Mesenchymal stem cell (in vitro differentiated cells and primary cell): ENCODE data around the gene GOLIM4.

Experiments
- DNase-seq: peaks from one replicate; pipeline ENCODE4 v3.0.0-alpha.2; 2013
- H2AFZ ChIP-seq: one replicate; pipeline ENCODE4 v1.6.1; 2013; ENCODE audit warnings: low read depth, mild to moderate bottlenecking, control low read depth, inconsistent platforms, low read length, moderate library complexity
- H2AK5ac ChIP-seq: 2 replicates; pipeline ENCODE4 v1.6.1; 2013; ENCODE audit warnings: low read length, moderate library complexity, mild to moderate bottlenecking, inconsistent platforms; ENCODE audit not compliant: severe bottlenecking
- H2BK120ac ChIP-seq: one replicate; pipeline ENCODE4 v1.6.1; 2013; ENCODE audit warnings: low read depth, mild to moderate bottlenecking, inconsistent platforms, low read length, moderate library complexity
- H2BK12ac ChIP-seq, 2 experiments: one replicate each; pipeline ENCODE4 v1.6.1; 2013; ENCODE audit warnings: inconsistent platforms in 2 of 2, low read length in 2 of 2, mild to moderate bottlenecking in 2 of 2, moderate library complexity in 2 of 2, control low read depth in 1 of 2
- H2BK15ac ChIP-seq: one replicate; pipeline ENCODE4 v1.6.1; 2013; ENCODE audit warnings: mild to moderate bottlenecking, low read depth, inconsistent platforms; ENCODE audit not compliant: poor library complexity, severe bottlenecking
- H2BK5ac ChIP-seq: 2 replicates; pipeline ENCODE4 v1.6.1; 2013; ENCODE audit warnings: low read depth, mild to moderate bottlenecking, low read length, control low read depth, inconsistent platforms; ENCODE audit not compliant: poor library complexity, severe bottlenecking
- H3K14ac ChIP-seq, 2 experiments: one replicate each; pipeline ENCODE4 v1.6.1; 2013; ENCODE audit warnings: inconsistent platforms in 2 of 2, low read length in 2 of 2, control low read depth in 1 of 2, mild to moderate bottlenecking in 1 of 2, moderate library complexity in 1 of 2
- H3K18ac ChIP-seq, 2 experiments: one replicate each; pipeline ENCODE4 v1.6.1; 2013; ENCODE audit warnings: inconsistent platforms in 2 of 2, low read length in 2 of 2, control low read depth in 1 of 2, low read depth in 1 of 2, mild to moderate bottlenecking in 1 of 2
- H3K23ac ChIP-seq, 2 experiments: one replicate each; pipeline ENCODE4 v1.6.1; 2013; ENCODE audit warnings: inconsistent platforms in 2 of 2, low read length in 2 of 2, mild to moderate bottlenecking in 2 of 2, moderate library complexity in 2 of 2, control low read depth in 1 of 2
- H3K27ac ChIP-seq: 2 replicates; pipeline ENCODE4 v1.5.1; 2013; ENCODE audit warnings: mild to moderate bottlenecking, moderate library complexity, low read length, control low read depth, inconsistent platforms; ENCODE audit not compliant: poor library complexity, severe bottlenecking
- H3K27me3 ChIP-seq, 2 experiments: 2 replicates each; pipeline versions ENCODE4 v1.6.1 to v1.7.0; 2013; ENCODE audit warnings: low read length in 2 of 2, mild to moderate bottlenecking in 2 of 2, moderate library complexity in 2 of 2, control low read depth in 1 of 2, inconsistent platforms in 1 of 2; ENCODE audit not compliant: control insufficient read depth in 1 of 2, insufficient read depth in 1 of 2
- H3K36me3 ChIP-seq, 2 experiments: 2 replicates each; pipeline versions ENCODE4 v1.6.1 to v1.7.0; 2013; ENCODE audit warnings: low read length in 2 of 2, control low read depth in 1 of 2, inconsistent platforms in 1 of 2, low read depth in 1 of 2, mild to moderate bottlenecking in 1 of 2; ENCODE audit not compliant: insufficient read depth in 2 of 2, control insufficient read depth in 1 of 2
- H3K4ac ChIP-seq, 2 experiments: one replicate each; pipeline ENCODE4 v1.6.1; 2013; ENCODE audit warnings: inconsistent platforms in 2 of 2, low read length in 2 of 2, mild to moderate bottlenecking in 2 of 2, moderate library complexity in 2 of 2, control low read depth in 1 of 2, low read depth in 1 of 2
- H3K4me1 ChIP-seq: 2 replicates; pipeline ENCODE4 v1.6.1; 2013; ENCODE audit warnings: low read depth, low read length, control low read depth; ENCODE audit not compliant: control insufficient read depth, insufficient read depth
- H3K4me2 ChIP-seq: 2 replicates; pipeline ENCODE4 v1.6.1; 2013; ENCODE audit warnings: low read length, mild to moderate bottlenecking, inconsistent platforms; ENCODE audit not compliant: poor library complexity, severe bottlenecking
- H3K4me3 ChIP-seq, 2 experiments: 2 replicates each; pipeline versions ENCODE4 v1.5.1 to v1.7.0; 2013; ENCODE audit warnings: low read length in 2 of 2, mild to moderate bottlenecking in 2 of 2, control low read depth in 1 of 2, low read depth in 1 of 2; ENCODE audit not compliant: insufficient read depth in 1 of 2
- H3K79me1 ChIP-seq: replicated peaks from 2 replicates; pipeline ENCODE4 v1.6.1; 2013; ENCODE audit warnings: mild to moderate bottlenecking, control low read depth, low read length, inconsistent platforms; ENCODE audit not compliant: poor library complexity, severe bottlenecking
- H3K9ac ChIP-seq: 2 replicates; pipeline ENCODE4 v1.7.0; 2013; ENCODE audit warnings: mild to moderate bottlenecking, low read length, moderate library complexity
- H3K9me3 ChIP-seq: 2 replicates; pipeline ENCODE4 v1.7.0; 2013; ENCODE audit warnings: mild to moderate bottlenecking, low read length; ENCODE audit not compliant: control insufficient read depth
- H4K8ac ChIP-seq: one replicate; pipeline ENCODE4 v1.6.1; 2013; ENCODE audit warnings: inconsistent platforms, mild to moderate bottlenecking, low read length, moderate library complexity
- H4K91ac ChIP-seq: one replicate; pipeline ENCODE4 v1.6.1; 2013; ENCODE audit warnings: mild to moderate bottlenecking, low read length, inconsistent platforms
- WGBS: methylation state at CpG from one replicate; pipeline ENCODE4 v1.1.7; 2013; ENCODE audit warnings: mixed read lengths; 5-methylcytosine and 5-hydroxymethylcytosine counted together

GOLIM4 gene

GRCh38 chr3:168063122-168063521 lies 32.6 kb downstream of the GOLIM4 start:
- Histone ChIP-seq H3K9me3 (no peaks in the 10 kb centered on the region), H3K4ac (no peak overlapping the region), H3K27me3 (no peaks in the 10 kb centered on the region), H3K79me1 (peaks cover 13% of the 10 kb centered on the region), H3K9ac (peak overlapping the region; percentile 34), H3K36me3 (no peaks in the 10 kb centered on the region), H3K27ac (no peak overlapping the region), H2AK5ac (peak overlapping the region; percentile 22), H2AFZ (no peak overlapping the region), H2BK5ac (no peak overlapping the region), H4K91ac (no peak overlapping the region), H2BK12ac (no peak overlapping the region), H2BK15ac (no peak overlapping the region), H3K4me2 (peak overlapping the region; percentile 47), H2BK120ac (no peak overlapping the region), H3K14ac (no peak overlapping the region), H3K4me1 (no peaks in the 10 kb centered on the region), H4K8ac (no peak overlapping the region), H3K18ac (no peak overlapping the region), H3K23ac (no peak overlapping the region), H3K4me3 (peak overlapping the region in 1 of 2 experiments; percentile 58)
- DNase-seq: no peak

- H2AK5ac ChIP-seq: peak overlapping the region; percentile 22
- H3K4me1 ChIP-seq: no peaks in the 10 kb centered on the region
- H2BK15ac ChIP-seq: no peak overlapping the region
- H2BK120ac ChIP-seq: no peak overlapping the region
- H3K14ac ChIP-seq: no peak overlapping the region
- H3K27ac ChIP-seq: no peak overlapping the region
- H3K9ac ChIP-seq: no peak overlapping the region
- H3K27me3 ChIP-seq: no peaks in the 10 kb centered on the region
- no peak overlapping the region for H3K18ac ChIP-seq
- H2BK5ac ChIP-seq: no peak overlapping the region
- H3K9me3 ChIP-seq: no peaks in the 10 kb centered on the region
- H3K4ac ChIP-seq: no peak overlapping the region
- no peak overlapping the region for H2BK12ac ChIP-seq
- H3K79me1 ChIP-seq: peaks cover 13% of the 10 kb centered on the region
- 90% methylated on average over 5 of the region's 6 CpGs for WGBS
- no peak overlapping the region for H2AFZ ChIP-seq
- H3K4me2 ChIP-seq: peak overlapping the region; percentile 47
- peak overlapping the region in 1 of 2 experiments; percentile 58 for H3K4me3 ChIP-seq
- no peak overlapping the region for H3K23ac ChIP-seq
- DNase-seq: no peak
- H3K36me3 ChIP-seq: no peaks in the 10 kb centered on the region
- no peak overlapping the region for H4K91ac ChIP-seq
- no peak overlapping the region for H4K8ac ChIP-seq
These were observed 33.0 kb downstream of the GOLIM4 start for GRCh38 chr3:168062679-168063078.

GRCh38 chr3:168061332-168061996 lies 34.3 kb downstream of the GOLIM4 start:
- Histone ChIP-seq H3K79me1 (peaks cover 20% of the 10 kb centered on the region), H3K27ac (no peak overlapping the region), H3K14ac (no peak overlapping the region), H2BK120ac (no peak overlapping the region), H3K27me3 (no peaks in the 10 kb centered on the region), H2BK12ac (no peak overlapping the region), H2AFZ (no peak overlapping the region), H3K9me3 (no peaks in the 10 kb centered on the region), H3K4me2 (no peak overlapping the region), H2BK5ac (no peak overlapping the region), H4K8ac (no peak overlapping the region), H4K91ac (no peak overlapping the region), H3K9ac (no peak overlapping the region), H3K4me3 (peak overlapping the region in 1 of 2 experiments; percentile 4), H2AK5ac (no peak overlapping the region), H2BK15ac (no peak overlapping the region), H3K36me3 (no peaks in the 10 kb centered on the region), H3K4me1 (no peaks in the 10 kb centered on the region), H3K4ac (no peak overlapping the region), H3K18ac (no peak overlapping the region), H3K23ac (no peak overlapping the region)
- 90% methylated on average over 3 of the region's 5 CpGs for WGBS
- no peak for DNase-seq

- Histone ChIP-seq H3K4me1 (no peaks in the 10 kb centered on the region), H2BK12ac (no peak overlapping the region), H3K14ac (no peak overlapping the region), H3K18ac (no peak overlapping the region), H4K91ac (no peak overlapping the region), H3K36me3 (no peaks in the 10 kb centered on the region), H3K27ac (no peak overlapping the region), H3K4ac (no peak overlapping the region), H2BK120ac (no peak overlapping the region), H3K23ac (no peak overlapping the region), H2AFZ (no peak overlapping the region), H2AK5ac (no peak overlapping the region), H2BK5ac (no peak overlapping the region), H3K9ac (no peak overlapping the region), H3K27me3 (no peaks in the 10 kb centered on the region), H4K8ac (no peak overlapping the region), H3K9me3 (no peaks in the 10 kb centered on the region), H3K4me2 (no peak overlapping the region), H3K4me3 (no peak overlapping the region), H2BK15ac (no peak overlapping the region), H3K79me1 (peaks cover 25% of the 10 kb centered on the region)
- WGBS: 100% methylated on average over 2 of the region's 3 CpGs
- DNase-seq: no peak
These were observed 35.4 kb downstream of the GOLIM4 start for GRCh38 chr3:168060317-168060716.
